Fibroblast of lung (primary cell): ENCODE measurements around the gene PNMA5. TPM values are rescaled to one million over a fixed set of nuclear protein-coding genes. Genes with fewer than 3 reads are reported as not detected.

ENCODE experiments used
- DNase-seq, 2 donors: peaks; one replicate each; pipeline versions ENCODE4 v3.0.0 to v3.0.0-alpha.2; 2010; ENCODE audit warnings: low read depth in 2 of 2
- H2AFZ ChIP-seq: 2 replicates; pipeline ENCODE4 v1.5.1; 2012; ENCODE audit warnings: low read length, control low read depth, inconsistent platforms
- H3K27ac ChIP-seq: 2 replicates; pipeline ENCODE4 v1.5.1; 2011; ENCODE audit warnings: low read length, control low read depth; ENCODE audit not compliant: insufficient read depth
- H3K27me3 ChIP-seq: 2 replicates; pipeline ENCODE4 v1.5.1; 2011; ENCODE audit warnings: mild to moderate bottlenecking, low read length; ENCODE audit not compliant: control insufficient read depth, insufficient read depth
- H3K36me3 ChIP-seq: 2 replicates; pipeline ENCODE4 v1.5.1; 2011; ENCODE audit warnings: low read length; ENCODE audit not compliant: control insufficient read depth, insufficient read depth
- H3K4me1 ChIP-seq: 2 replicates; pipeline ENCODE4 v1.5.1; 2011; ENCODE audit warnings: low read length; ENCODE audit not compliant: control insufficient read depth, insufficient read depth; ENCODE audit errors: extremely low read depth
- H3K4me2 ChIP-seq: 2 replicates; pipeline ENCODE4 v1.5.1; 2011; ENCODE audit warnings: low read length, control low read depth; ENCODE audit not compliant: insufficient read depth; ENCODE audit errors: extremely low read depth
- H3K4me3 ChIP-seq, 4 experiments: fragments of 200-600 bp in 1 of 4; sonication (generic) in 1 of 4; replicated peaks in 1 of 4; 2 replicates each; pipeline ENCODE4 v1.5.1; 2011 to 2016; ENCODE audit warnings: low read length in 4 of 4, low read depth in 3 of 4, mild to moderate bottlenecking in 3 of 4, control low read depth in 2 of 4, inconsistent platforms in 1 of 4, mixed read lengths in 1 of 4; ENCODE audit not compliant: insufficient read depth in 1 of 4; ENCODE audit errors: control extremely low read depth in 1 of 4
- H3K79me2 ChIP-seq: 2 replicates; pipeline ENCODE4 v1.5.1; 2012; ENCODE audit warnings: mild to moderate bottlenecking, low read length, inconsistent platforms; ENCODE audit not compliant: control insufficient read depth, insufficient read depth
- H3K9ac ChIP-seq: 2 replicates; pipeline ENCODE4 v1.5.1; 2011; ENCODE audit warnings: mild to moderate bottlenecking, low read length, control low read depth; ENCODE audit not compliant: insufficient read depth
- H3K9me3 ChIP-seq: 2 replicates; pipeline ENCODE4 v1.5.1; 2012; ENCODE audit warnings: low read depth, low read length; ENCODE audit not compliant: control insufficient read depth, insufficient read depth
- H4K20me1 ChIP-seq: 2 replicates; pipeline ENCODE4 v1.5.1; 2011; ENCODE audit warnings: low read length; ENCODE audit not compliant: control insufficient read depth, insufficient read depth; ENCODE audit errors: extremely low read depth
- CTCF ChIP-seq, 2 donors: IDR thresholded peaks in 1 of 2; conservative IDR thresholded peaks in 1 of 2; 1 replicate in 1 of 2; 2 replicates in 1 of 2; pipeline ENCODE4 v1.5.1; 2011 to 2012; ENCODE audit warnings: low read length in 2 of 2, control low read depth in 1 of 2, inconsistent platforms in 1 of 2, low read depth in 1 of 2, mild to moderate bottlenecking in 1 of 2
- EZH2 ChIP-seq: IDR thresholded peaks from 2 replicates; pipeline ENCODE4 v1.5.1; 2012; ENCODE audit warnings: low read length, control low read depth, mild to moderate bottlenecking; ENCODE audit errors: missing control alignments
- polyA plus RNA-seq, 2 donors: library from polyadenylated mRNA; depleted of rRNA in 1 of 2; stranded (reverse) in 1 of 2; unstranded in 1 of 2; fragments of >200 nt; gene quantifications; 2 replicates each; pipeline ENCODE4 v1.2.1, GENCODE V29; 2011 to 2012; ENCODE audit warnings: missing spikeins in 1 of 2
- total RNA-seq: library from RNA; depleted of rRNA; stranded (reverse); fragments of >200 nt; gene quantifications from 2 replicates; pipeline ENCODE4 v1.2.1, GENCODE V29; 2014

The PNMA5 gene
- total and polyA plus RNA-seq, 2 donors (not counting 1 experiment from before 2014, with no cell fraction given) = not detected

DNA sequence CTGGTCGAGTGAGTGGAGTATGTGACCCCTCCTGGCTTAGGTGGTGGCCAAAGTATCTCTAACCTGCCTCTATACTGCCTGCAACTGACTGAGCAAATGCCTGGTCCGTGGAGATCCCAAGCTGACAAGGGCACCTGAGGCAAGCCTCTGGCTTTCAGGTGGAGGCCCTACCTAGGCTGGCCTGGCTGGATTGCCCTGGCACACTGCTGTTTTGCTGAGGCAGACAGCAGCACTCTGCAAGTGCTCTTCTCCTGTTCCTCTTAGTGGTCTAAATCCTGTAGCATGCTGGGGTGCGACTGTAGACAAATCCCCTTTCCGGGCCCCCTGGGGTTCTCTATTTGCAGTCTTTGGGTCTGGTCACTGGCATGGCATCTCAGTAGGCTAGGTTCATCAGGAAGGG lies 44.8 kb downstream of the PNMA5 start:
- no peak for TF ChIP-seq CTCF (conservative IDR thresholded peaks at IDR 0.05 in 1 of 2, IDR thresholded peaks at IDR 0.05 in 1 of 2; ENCODE audit: low read depth in 1 of 2, low read length in 2 of 2)
- TF ChIP-seq EZH2 = no peak
- Histone ChIP-seq H3K27ac (no peak overlapping the region), H3K4me1 (no peaks in the 10 kb centered on the region), H3K9me3 (no peaks in the 10 kb centered on the region), H3K79me2 (no peaks in the 10 kb centered on the region), H3K36me3 (no peaks in the 10 kb centered on the region), H3K27me3 (no peaks in the 10 kb centered on the region), H3K9ac (no peak overlapping the region), H3K4me3 (no peak overlapping the region), H2AFZ (no peak overlapping the region), H3K4me2 (no peak overlapping the region), H4K20me1 (no peaks in the 10 kb centered on the region)
- DNase-seq = no peak

- H3K27me3 ChIP-seq = no peaks in the 10 kb centered on the region
- H3K9ac ChIP-seq = no peak overlapping the region
- TF ChIP-seq CTCF (conservative IDR thresholded peaks at IDR 0.05 in 1 of 2, IDR thresholded peaks at IDR 0.05 in 1 of 2; ENCODE audit: low read depth in 1 of 2, low read length in 2 of 2) (no peak), EZH2 (no peak)
Measured at GRCh38 chrX:152946681-152947080, 47.2 kb downstream of the PNMA5 start.

GRCh38 chrX:152945021-152945979 lies 48.6 kb downstream of the PNMA5 start:
- Histone ChIP-seq H3K4me2 (no peak overlapping the region), H3K27me3 (no peaks in the 10 kb centered on the region), H3K9ac (no peak overlapping the region), H3K79me2 (no peaks in the 10 kb centered on the region), H3K4me1 (no peaks in the 10 kb centered on the region), H3K36me3 (no peaks in the 10 kb centered on the region), H3K4me3 (no peak overlapping the region), H4K20me1 (no peaks in the 10 kb centered on the region), H3K27ac (no peak overlapping the region), H3K9me3 (no peaks in the 10 kb centered on the region), H2AFZ (no peak overlapping the region)
- DNase-seq = no peak
- TF ChIP-seq EZH2 (no peak), CTCF (conservative IDR thresholded peaks at IDR 0.05 in 1 of 2, IDR thresholded peaks at IDR 0.05 in 1 of 2; ENCODE audit: low read depth in 1 of 2, low read length in 2 of 2) (no peak)

More at GRCh38 chrX:152946681-152947080, 47.2 kb downstream of the PNMA5 start:
- H3K4me1 ChIP-seq = no peaks in the 10 kb centered on the region
- H3K36me3 ChIP-seq = no peaks in the 10 kb centered on the region
- no peak overlapping the region for H3K4me3 ChIP-seq
- no peaks in the 10 kb centered on the region for H4K20me1 ChIP-seq
- H2AFZ ChIP-seq = no peak overlapping the region
- no peaks in the 10 kb centered on the region for H3K79me2 ChIP-seq
- no peaks in the 10 kb centered on the region for H3K9me3 ChIP-seq
- H3K27ac ChIP-seq = no peak overlapping the region
- H3K4me2 ChIP-seq = no peak overlapping the region
- DNase-seq = no peak
